Skeletal muscle satellite cell (primary cell): ENCODE results near the gene VSIG10.
A peak's percentile ranks its signal among the peaks of the same experiment; 100 is the strongest.

Experiments used
- H3K27me3 ChIP-seq: 2 replicates; pipeline ENCODE4 v1.7.0; 2013; ENCODE audit warnings: low read length; ENCODE audit not compliant: control insufficient read depth, insufficient read depth
- H3K36me3 ChIP-seq: 2 replicates; pipeline ENCODE4 v1.7.0; 2013; ENCODE audit warnings: mild to moderate bottlenecking, control low read depth, low read length; ENCODE audit not compliant: insufficient read depth
- H3K4me1 ChIP-seq: 2 replicates; pipeline ENCODE4 v1.7.0; 2013; ENCODE audit warnings: low read length; ENCODE audit not compliant: control insufficient read depth, insufficient read depth
- H3K4me2 ChIP-seq: 2 replicates; pipeline ENCODE4 v1.7.0; 2013; ENCODE audit warnings: mild to moderate bottlenecking, low read length
- H3K4me3 ChIP-seq: 2 replicates; pipeline ENCODE4 v1.7.0; 2013; ENCODE audit warnings: low read length
- H3K9ac ChIP-seq: 2 replicates; pipeline ENCODE4 v1.7.0; 2013; ENCODE audit warnings: mild to moderate bottlenecking, low read depth, low read length, moderate library complexity
- H3K9me3 ChIP-seq: replicated peaks from 2 replicates; pipeline ENCODE4 v1.7.0; 2013; ENCODE audit warnings: mild to moderate bottlenecking, control low read depth, low read length

The VSIG10 gene

DNA sequence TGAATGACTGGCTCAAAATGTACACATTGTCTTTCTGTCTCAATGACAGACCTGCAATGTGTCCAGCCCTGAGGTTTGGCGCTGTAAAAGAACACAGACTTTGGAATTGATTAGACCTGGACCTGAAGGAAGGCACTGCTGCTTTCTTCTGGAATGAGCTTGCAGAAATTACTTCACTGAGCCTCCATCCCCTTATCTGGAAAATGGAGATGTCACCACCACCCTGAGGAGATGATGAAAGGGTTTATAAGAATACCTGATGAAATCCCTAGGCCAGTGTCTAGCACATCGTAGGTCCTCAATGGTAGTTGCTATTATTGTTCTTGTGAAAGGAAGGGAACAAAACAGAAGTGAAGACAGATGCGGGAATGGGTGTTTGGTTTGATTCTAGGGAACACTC, 33.2 kb downstream of the VSIG10 start:
- Histone ChIP-seq H3K9ac (no peak overlapping the region), H3K27me3 (no peaks in the 10 kb centered on the region), H3K4me2 (no peak overlapping the region), H3K9me3 (no peaks in the 10 kb centered on the region), H3K36me3 (no peaks in the 10 kb centered on the region), H3K4me3 (no peak overlapping the region), H3K4me1 (no peaks in the 10 kb centered on the region)

DNA sequence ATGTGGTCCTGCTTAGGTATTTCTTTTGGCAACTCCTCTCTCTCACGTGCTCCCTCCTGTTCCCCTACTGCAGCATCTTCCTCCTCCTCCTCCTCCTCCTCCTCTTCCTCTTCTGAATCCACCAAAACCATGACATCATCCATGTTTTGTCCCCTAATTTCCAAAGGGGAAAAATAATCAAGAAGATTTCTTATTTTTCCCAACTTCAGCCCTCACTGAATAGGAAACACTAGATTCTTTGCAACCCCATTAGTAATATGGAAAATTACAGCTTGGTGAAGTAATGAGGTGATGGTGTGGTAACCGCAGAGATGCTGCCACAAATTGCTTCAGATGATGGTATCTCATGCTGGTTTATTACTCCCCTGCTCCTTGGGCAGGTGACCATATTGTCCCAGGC, 35.4 kb downstream of the VSIG10 start:
- H3K4me3 ChIP-seq, result no peak overlapping the region
- H3K9me3 ChIP-seq, result no peaks in the 10 kb centered on the region
- H3K36me3 ChIP-seq, result no peaks in the 10 kb centered on the region
- H3K4me2 ChIP-seq, result no peak overlapping the region
- H3K27me3 ChIP-seq, result no peaks in the 10 kb centered on the region
- peaks cover 1% of the 10 kb centered on the region for H3K4me1 ChIP-seq
- H3K9ac ChIP-seq, result no peak overlapping the region

DNA sequence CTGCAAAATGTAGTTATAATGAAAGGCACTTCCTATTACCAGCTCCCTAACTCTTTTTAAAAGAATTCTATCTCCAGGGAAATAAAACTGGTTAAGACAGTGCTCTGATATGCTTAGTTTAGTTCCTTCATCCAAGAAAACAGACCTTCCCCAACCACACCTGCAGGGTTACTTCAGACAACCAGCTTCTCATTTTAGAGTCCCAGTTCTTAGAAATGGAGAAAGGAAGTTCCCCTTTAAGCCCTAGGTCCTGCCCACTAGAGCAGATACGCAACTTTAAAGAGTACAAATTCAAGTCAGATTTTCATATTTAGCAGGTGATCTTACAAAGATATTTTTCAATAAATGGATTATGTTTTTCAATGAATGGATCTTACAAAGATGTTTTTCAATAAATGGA, 38.4 kb downstream of the VSIG10 start:
- Histone ChIP-seq H3K9ac (no peak overlapping the region), H3K27me3 (no peaks in the 10 kb centered on the region), H3K36me3 (no peaks in the 10 kb centered on the region), H3K9me3 (no peaks in the 10 kb centered on the region), H3K4me2 (no peak overlapping the region), H3K4me3 (no peak overlapping the region), H3K4me1 (peaks cover 12% of the 10 kb centered on the region)

GRCh38 chr12:118064608-118065007, 39.2 kb downstream of the VSIG10 start:
- H3K4me3 ChIP-seq, result no peak overlapping the region
- H3K27me3 ChIP-seq, result no peaks in the 10 kb centered on the region
- no peak overlapping the region for H3K4me2 ChIP-seq
- H3K4me1 ChIP-seq, result peaks cover 12% of the 10 kb centered on the region
- H3K36me3 ChIP-seq, result no peaks in the 10 kb centered on the region
- H3K9me3 ChIP-seq, result no peaks in the 10 kb centered on the region
- H3K9ac ChIP-seq, result no peak overlapping the region

DNA sequence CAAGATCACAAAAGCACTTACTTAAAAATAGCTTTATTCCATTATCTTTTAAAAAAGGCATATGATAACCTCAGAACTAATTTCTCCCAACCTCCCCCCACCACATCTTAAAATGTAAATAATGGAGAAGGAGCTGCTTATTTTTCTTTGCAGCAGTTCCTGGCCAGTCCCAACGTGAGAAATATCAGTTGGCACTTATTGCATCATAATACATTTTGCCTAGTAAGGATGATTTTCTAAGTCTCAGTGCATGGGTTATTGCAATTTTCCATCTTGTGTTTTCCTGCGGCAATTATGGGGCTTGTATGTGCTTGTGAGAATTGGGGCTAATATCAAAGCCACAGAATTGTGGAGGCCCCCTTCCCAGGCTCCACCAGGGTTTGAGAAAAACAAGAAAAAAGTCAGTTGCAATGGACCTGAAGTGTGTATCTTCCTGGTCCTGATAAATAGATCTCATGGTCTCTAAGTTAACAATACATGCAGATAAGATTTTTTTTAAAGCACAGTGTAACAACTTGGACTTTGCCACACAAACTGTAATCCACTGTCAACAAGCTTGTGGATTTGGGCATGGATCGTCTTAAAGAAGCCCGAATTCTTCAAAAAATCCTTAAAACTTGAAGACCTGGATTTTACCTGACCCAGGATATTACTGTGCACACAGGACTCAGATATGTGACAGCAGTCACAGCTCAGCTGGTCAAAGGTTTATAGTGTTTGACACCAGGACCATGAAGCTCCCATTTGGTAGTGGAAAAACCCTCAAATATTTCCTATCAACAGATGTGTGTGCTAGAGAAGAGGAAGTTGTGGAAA, 40.0 kb downstream of the VSIG10 start:
- no peaks in the 10 kb centered on the region for H3K36me3 ChIP-seq
- H3K4me3 ChIP-seq, result no peak overlapping the region
- no peaks in the 10 kb centered on the region for H3K27me3 ChIP-seq
- no peak overlapping the region for H3K4me2 ChIP-seq
- no peak overlapping the region for H3K9ac ChIP-seq
- no peaks in the 10 kb centered on the region for H3K9me3 ChIP-seq
- H3K4me1 ChIP-seq, result peaks cover 19% of the 10 kb centered on the region

DNA sequence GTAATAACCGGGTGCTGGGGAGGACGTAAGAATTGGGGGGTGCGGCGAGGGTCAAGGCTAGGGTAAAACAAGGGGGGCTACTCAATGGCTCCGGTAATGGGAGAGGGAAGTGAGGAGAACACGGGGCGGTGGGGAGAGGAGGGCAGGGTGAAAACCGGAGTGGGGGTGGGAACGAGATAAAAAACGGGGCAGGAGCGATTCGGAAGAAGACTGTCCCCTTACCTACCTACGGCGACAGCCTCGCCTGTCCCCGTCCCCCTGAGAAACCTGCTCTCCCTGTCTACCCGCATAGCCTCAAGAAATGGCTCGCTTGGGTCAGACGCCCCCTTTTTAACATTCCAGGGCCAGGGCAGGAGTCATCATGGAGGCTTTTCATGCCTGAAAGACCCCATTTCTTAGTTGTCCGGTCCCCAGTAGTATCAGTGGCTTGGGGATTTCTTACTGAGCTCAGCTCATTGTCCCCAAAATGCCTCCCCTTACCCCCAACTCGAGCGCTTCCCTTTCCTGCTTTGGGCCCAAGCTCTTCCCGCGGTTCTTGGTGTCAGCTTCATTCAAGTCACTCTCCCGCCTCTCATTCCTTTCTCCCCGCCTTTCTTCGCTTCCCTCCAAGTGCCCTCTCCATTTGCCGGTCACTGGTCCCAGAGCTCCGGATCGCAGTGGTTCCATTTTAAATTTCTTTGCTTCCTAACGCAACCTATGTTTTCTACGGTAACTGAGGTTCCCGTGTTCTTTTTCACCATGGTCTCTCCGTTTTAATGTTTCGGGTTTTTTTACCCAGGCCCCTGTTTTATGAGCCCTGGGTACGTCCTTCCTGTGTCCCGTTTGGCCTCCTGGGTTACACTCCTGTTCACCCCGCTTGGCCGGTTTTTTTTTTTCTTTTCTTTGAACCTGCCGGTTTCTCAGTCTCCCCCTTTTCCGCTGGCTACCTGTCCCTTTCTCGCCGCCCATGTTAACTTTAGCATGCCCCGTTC, 41.7 kb downstream of the VSIG10 start:
- H3K4me3 ChIP-seq, result peak overlapping the region; percentile 81

GRCh38 chr12:118061011-118061872, 42.6 kb downstream of the VSIG10 start, which contains the start of gene WSB2:
WSB2 (minus strand) TSS chr12:118061179; CDS start chr12:118061048, 131 bp downstream.
- Histone ChIP-seq H3K4me1 (peaks cover 23% of the 10 kb centered on the region), H3K9me3 (no peaks in the 10 kb centered on the region), H3K4me3 (peak within 1 kb of the TSS; percentile 81)

More for the DNA sequence above, 41.7 kb downstream of the VSIG10 start:
- Histone ChIP-seq H3K9ac (peak overlapping the region; percentile 97), H3K4me1 (peaks cover 20% of the 10 kb centered on the region), H3K27me3 (no peaks in the 10 kb centered on the region), H3K36me3 (peaks cover 4% of the 10 kb centered on the region), H3K4me2 (peak overlapping the region; percentile 96), H3K9me3 (no peaks in the 10 kb centered on the region)

GRCh38 chr12:118060301-118061010, 43.4 kb downstream of the VSIG10 start:
- H3K4me1 ChIP-seq, result peaks cover 27% of the 10 kb centered on the region
- peak overlapping the region; percentile 98 for H3K9ac ChIP-seq
- H3K4me2 ChIP-seq, result peak overlapping the region; percentile 96
- H3K36me3 ChIP-seq, result peaks cover 4% of the 10 kb centered on the region
- H3K4me3 ChIP-seq, result peak overlapping the region; percentile 81
- no peaks in the 10 kb centered on the region for H3K27me3 ChIP-seq
- no peaks in the 10 kb centered on the region for H3K9me3 ChIP-seq

More at GRCh38 chr12:118061011-118061872, 42.6 kb downstream of the VSIG10 start, which contains the start of gene WSB2:
- Histone ChIP-seq H3K4me2 (peak within 1 kb of the TSS; percentile 96), H3K36me3 (peaks cover 4% of the 10 kb centered on the region), H3K9ac (peak within 1 kb of the TSS; percentile 98), H3K27me3 (no peaks in the 10 kb centered on the region)

DNA sequence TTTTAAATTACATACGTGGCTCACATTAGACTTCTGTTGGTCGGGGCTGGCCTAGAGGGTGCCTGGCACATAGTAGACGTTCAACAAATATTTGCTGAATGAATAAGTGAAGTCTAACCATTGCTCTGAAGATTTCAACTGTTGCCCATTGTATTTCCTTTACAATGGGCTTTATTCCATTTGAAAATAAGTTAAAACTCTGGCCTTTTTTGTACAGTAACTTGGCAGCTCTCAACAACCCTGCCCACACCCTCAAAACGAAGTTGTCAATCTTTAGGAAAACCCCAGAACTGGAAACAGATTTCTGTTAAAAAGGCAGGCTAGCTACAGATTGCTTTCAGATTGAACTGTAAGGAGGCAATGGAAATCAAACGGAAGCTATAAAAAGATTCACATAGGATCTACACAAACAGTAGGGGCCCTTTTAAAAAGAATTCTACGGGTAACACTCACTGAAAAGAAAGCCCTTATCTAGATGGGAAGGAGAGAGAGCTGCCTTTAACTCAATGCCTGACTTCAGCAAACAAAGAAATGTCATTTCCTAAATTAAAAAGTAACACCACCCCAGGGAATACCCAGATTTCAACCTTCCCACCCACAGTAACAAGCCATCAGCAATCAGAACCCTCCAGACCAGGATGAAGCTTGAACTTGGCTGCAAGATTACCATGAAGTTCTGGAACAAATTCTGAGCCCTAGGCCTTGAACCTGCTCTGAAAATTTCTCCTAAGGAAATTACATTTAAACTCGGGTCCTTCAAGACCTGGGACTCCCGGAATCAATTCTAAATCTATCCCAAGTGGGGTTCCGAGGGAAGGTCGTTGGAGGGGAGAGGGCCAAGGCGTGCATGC, 44.2 kb downstream of the VSIG10 start:
- peak overlapping the region; percentile 98 for H3K9ac ChIP-seq
- no peaks in the 10 kb centered on the region for H3K27me3 ChIP-seq
- peaks cover 30% of the 10 kb centered on the region for H3K4me1 ChIP-seq
- peak overlapping the region; percentile 96 for H3K4me2 ChIP-seq
- H3K36me3 ChIP-seq, result peaks cover 4% of the 10 kb centered on the region
- H3K9me3 ChIP-seq, result no peaks in the 10 kb centered on the region
- H3K4me3 ChIP-seq, result peak overlapping the region; percentile 81

DNA sequence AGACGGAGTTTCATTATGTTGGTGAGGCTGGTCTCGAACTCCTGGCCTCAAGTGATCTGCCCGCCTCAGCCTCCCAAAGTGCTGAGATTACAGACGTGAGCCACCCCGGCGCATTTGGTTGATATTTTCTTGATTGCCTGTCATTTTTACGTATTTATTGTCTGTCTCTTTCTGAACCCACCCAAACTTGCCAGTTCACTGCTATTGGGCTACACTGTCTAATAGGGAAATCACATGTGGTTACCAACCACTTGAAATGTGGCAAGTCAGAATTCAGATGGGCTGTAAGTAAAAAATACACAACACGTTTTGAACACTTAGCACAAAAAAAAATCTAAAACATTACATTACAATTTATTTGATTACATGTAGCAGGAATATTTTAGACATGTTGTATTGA, 44.9 kb downstream of the VSIG10 start:
- peak overlapping the region; percentile 81 for H3K4me3 ChIP-seq
- peak overlapping the region; percentile 98 for H3K9ac ChIP-seq

More for the DNA sequence above, 44.9 kb downstream of the VSIG10 start:
- H3K4me2 ChIP-seq, result peak overlapping the region; percentile 96
- peaks cover 4% of the 10 kb centered on the region for H3K36me3 ChIP-seq
- no peaks in the 10 kb centered on the region for H3K27me3 ChIP-seq
- H3K4me1 ChIP-seq, result peaks cover 33% of the 10 kb centered on the region
- no peaks in the 10 kb centered on the region for H3K9me3 ChIP-seq
